ENCODE measurements around the gene TRAK1.

The TRAK1 gene

GRCh38 chr3:42129014-42129953 lies 38.1 kb downstream of the TRAK1 start:
- H2BK12ac ChIP-seq (ENCODE audit: low read length in 2 of 2) = no peak overlapping the region
- 89% methylated on average over 18 of the region's 18 CpGs for WGBS
- peaks cover 3% of the 10 kb centered on the region for H3K4me1 ChIP-seq (ENCODE audit: control insufficient read depth, insufficient read depth, low read depth, low read length)
- no peak overlapping the region for H3K4ac ChIP-seq (ENCODE audit: low read depth in 1 of 2, low read length in 2 of 2)
- H4K8ac ChIP-seq (ENCODE audit: low read length) = no peak overlapping the region
- no peak overlapping the region for H4K91ac ChIP-seq (ENCODE audit: low read length)
- no peaks in the 10 kb centered on the region for H3K27me3 ChIP-seq (ENCODE audit: control insufficient read depth in 1 of 2, insufficient read depth in 1 of 2, low read length in 2 of 2)
- peaks cover 29% of the 10 kb centered on the region for H3K79me1 ChIP-seq (replicated peaks; ENCODE audit: low read length, poor library complexity, severe bottlenecking)
- peak; percentile 38 for DNase-seq
- no peak overlapping the region for H2AK5ac ChIP-seq (ENCODE audit: low read length, severe bottlenecking)
- peaks cover 4 to 73% of the 10 kb centered on the region in 2 experiments for H3K36me3 ChIP-seq (ENCODE audit: control insufficient read depth in 1 of 2, insufficient read depth in 2 of 2, low read depth in 1 of 2, low read length in 2 of 2)
- no peak overlapping the region for H3K4me2 ChIP-seq (ENCODE audit: low read length, poor library complexity, severe bottlenecking)
- H3K14ac ChIP-seq (ENCODE audit: low read length in 2 of 2) = no peak overlapping the region
- no peak overlapping the region for H3K4me3 ChIP-seq (ENCODE audit: insufficient read depth in 1 of 2, low read depth in 1 of 2, low read length in 2 of 2)
- no peak overlapping the region for H2AFZ ChIP-seq (ENCODE audit: low read depth, low read length)
- no peaks in the 10 kb centered on the region for H3K9me3 ChIP-seq (ENCODE audit: control insufficient read depth, low read length)
- H3K9ac ChIP-seq (ENCODE audit: low read length) = peak overlapping the region; percentile 27
- H2BK15ac ChIP-seq (ENCODE audit: low read depth, poor library complexity, severe bottlenecking) = no peak overlapping the region
- H3K27ac ChIP-seq (ENCODE audit: low read length, poor library complexity, severe bottlenecking) = no peak overlapping the region
- no peak overlapping the region for H2BK5ac ChIP-seq (ENCODE audit: low read depth, low read length, poor library complexity, severe bottlenecking)
- H2BK120ac ChIP-seq (ENCODE audit: low read depth, low read length) = no peak overlapping the region
- no peak overlapping the region for H3K18ac ChIP-seq (ENCODE audit: low read depth in 1 of 2, low read length in 2 of 2)
- no peak overlapping the region for H3K23ac ChIP-seq (ENCODE audit: low read length in 2 of 2)

- H4K91ac ChIP-seq (ENCODE audit: low read length) = no peak overlapping the region
- peaks cover 3% of the 10 kb centered on the region for H3K4me1 ChIP-seq (ENCODE audit: control insufficient read depth, insufficient read depth, low read depth, low read length)
- no peak overlapping the region for H3K4ac ChIP-seq (ENCODE audit: low read depth in 1 of 2, low read length in 2 of 2)
- no peak overlapping the region for H3K27ac ChIP-seq (ENCODE audit: low read length, poor library complexity, severe bottlenecking)
- no peak overlapping the region for H3K4me3 ChIP-seq (ENCODE audit: insufficient read depth in 1 of 2, low read depth in 1 of 2, low read length in 2 of 2)
- no peaks in the 10 kb centered on the region for H3K27me3 ChIP-seq (ENCODE audit: control insufficient read depth in 1 of 2, insufficient read depth in 1 of 2, low read length in 2 of 2)
- H4K8ac ChIP-seq (ENCODE audit: low read length) = no peak overlapping the region
- H3K14ac ChIP-seq (ENCODE audit: low read length in 2 of 2) = no peak overlapping the region
- no peak overlapping the region for H2BK15ac ChIP-seq (ENCODE audit: low read depth, poor library complexity, severe bottlenecking)
- no peak overlapping the region for H3K4me2 ChIP-seq (ENCODE audit: low read length, poor library complexity, severe bottlenecking)
- H2AK5ac ChIP-seq (ENCODE audit: low read length, severe bottlenecking) = no peak overlapping the region
- H3K9me3 ChIP-seq (ENCODE audit: control insufficient read depth, low read length) = no peaks in the 10 kb centered on the region
- H3K18ac ChIP-seq (ENCODE audit: low read depth in 1 of 2, low read length in 2 of 2) = no peak overlapping the region
- no peak overlapping the region for H2BK12ac ChIP-seq (ENCODE audit: low read length in 2 of 2)
- H3K36me3 ChIP-seq (ENCODE audit: control insufficient read depth in 1 of 2, insufficient read depth in 2 of 2, low read depth in 1 of 2, low read length in 2 of 2) = peaks cover 4 to 72% of the 10 kb centered on the region in 2 experiments
- H2BK5ac ChIP-seq (ENCODE audit: low read depth, low read length, poor library complexity, severe bottlenecking) = no peak overlapping the region
- DNase-seq = no peak
- H3K23ac ChIP-seq (ENCODE audit: low read length in 2 of 2) = no peak overlapping the region
- WGBS = no CpG with 5 or more reads among the region's 1 CpG
- H2BK120ac ChIP-seq (ENCODE audit: low read depth, low read length) = no peak overlapping the region
- no peak overlapping the region for H2AFZ ChIP-seq (ENCODE audit: low read depth, low read length)
- H3K79me1 ChIP-seq (replicated peaks; ENCODE audit: low read length, poor library complexity, severe bottlenecking) = peaks cover 27% of the 10 kb centered on the region
- no peak overlapping the region for H3K9ac ChIP-seq (ENCODE audit: low read length)
Observed at GRCh38 chr3:42130007-42130328, 38.8 kb downstream of the TRAK1 start.

GRCh38 chr3:42130329-42131070 lies 39.3 kb downstream of the TRAK1 start:
- no peak overlapping the region for H3K27ac ChIP-seq (ENCODE audit: low read length, poor library complexity, severe bottlenecking)
- H3K4me3 ChIP-seq (ENCODE audit: insufficient read depth in 1 of 2, low read depth in 1 of 2, low read length in 2 of 2) = no peak overlapping the region
- H4K91ac ChIP-seq (ENCODE audit: low read length) = no peak overlapping the region
- no peak overlapping the region for H2BK120ac ChIP-seq (ENCODE audit: low read depth, low read length)
- no peaks in the 10 kb centered on the region for H3K9me3 ChIP-seq (ENCODE audit: control insufficient read depth, low read length)
- no peak for DNase-seq
- no peak overlapping the region for H2AK5ac ChIP-seq (ENCODE audit: low read length, severe bottlenecking)
- peaks cover 4 to 72% of the 10 kb centered on the region in 2 experiments for H3K36me3 ChIP-seq (ENCODE audit: control insufficient read depth in 1 of 2, insufficient read depth in 2 of 2, low read depth in 1 of 2, low read length in 2 of 2)
- WGBS = 95% methylated on average over 7 of the region's 8 CpGs
- H3K4me2 ChIP-seq (ENCODE audit: low read length, poor library complexity, severe bottlenecking) = no peak overlapping the region
- no peak overlapping the region for H2AFZ ChIP-seq (ENCODE audit: low read depth, low read length)
- no peak overlapping the region for H4K8ac ChIP-seq (ENCODE audit: low read length)
- H3K27me3 ChIP-seq (ENCODE audit: control insufficient read depth in 1 of 2, insufficient read depth in 1 of 2, low read length in 2 of 2) = no peaks in the 10 kb centered on the region
- no peak overlapping the region for H3K9ac ChIP-seq (ENCODE audit: low read length)
- no peak overlapping the region for H2BK12ac ChIP-seq (ENCODE audit: low read length in 2 of 2)
- H2BK5ac ChIP-seq (ENCODE audit: low read depth, low read length, poor library complexity, severe bottlenecking) = no peak overlapping the region
- peaks cover 30% of the 10 kb centered on the region for H3K79me1 ChIP-seq (replicated peaks; ENCODE audit: low read length, poor library complexity, severe bottlenecking)
- no peak overlapping the region for H3K14ac ChIP-seq (ENCODE audit: low read length in 2 of 2)
- no peak overlapping the region for H3K23ac ChIP-seq (ENCODE audit: low read length in 2 of 2)
- no peak overlapping the region for H2BK15ac ChIP-seq (ENCODE audit: low read depth, poor library complexity, severe bottlenecking)
- peaks cover 3% of the 10 kb centered on the region for H3K4me1 ChIP-seq (ENCODE audit: control insufficient read depth, insufficient read depth, low read depth, low read length)
- no peak overlapping the region for H3K4ac ChIP-seq (ENCODE audit: low read depth in 1 of 2, low read length in 2 of 2)
- no peak overlapping the region for H3K18ac ChIP-seq (ENCODE audit: low read depth in 1 of 2, low read length in 2 of 2)
